ENCODE results near the gene ACVR1C.

- TF ChIP-seq CTCF (IDR thresholded peaks at IDR 0.05) = no peak
- TF ChIP-seq TCF7L2 (IDR thresholded peaks at IDR 0.05; ENCODE audit: low read depth, low read length) = no peak
- TF ChIP-seq POLR2AphosphoS5 (IDR thresholded peaks at IDR 0.05; ENCODE audit: low read depth, low read length) = no peak
- no peak for TF ChIP-seq REST (IDR thresholded peaks at IDR 0.05; ENCODE audit: insufficient read depth in 1 of 2, low read depth in 2 of 2, low read length in 1 of 2)
- TF ChIP-seq SIN3A (IDR thresholded peaks at IDR 0.05; ENCODE audit: borderline replicate concordance, insufficient read depth, low read depth, low read length) = no peak
Measured at GRCh38 chr2:157593411-157593810, 35.3 kb downstream of the ACVR1C start.
